H1 (cell line): Measurements from ENCODE around the gene FN3KRP. TPM values are rescaled to one million over a fixed set of nuclear protein-coding genes. Genes with fewer than 3 reads are reported as not detected.

Experiments
- BACH1 ChIP-seq: IDR thresholded peaks from 2 replicates; pipeline ENCODE4 v1.6.1; 2012; ENCODE audit warnings: low read length, improper control_type of control experiment
- CTBP2 ChIP-seq: IDR thresholded peaks from 2 replicates; pipeline ENCODE4 v1.7.0; 2011; ENCODE audit warnings: borderline replicate concordance, mild to moderate bottlenecking, moderate library complexity, mixed read lengths, low read length; ENCODE audit not compliant: insufficient read depth, insufficient read length
- EZH2 ChIP-seq: fragments of 200-600 bp; sonication (generic); IDR thresholded peaks from 2 replicates; pipeline ENCODE4 v1.7.1; 2012; ENCODE audit warnings: low read depth, mild to moderate bottlenecking, moderate library complexity, low read length, inconsistent platforms; ENCODE audit not compliant: severe bottlenecking
- PHF8 ChIP-seq: fragments of 200-600 bp; sonication (generic); conservative IDR thresholded peaks from 2 replicates; pipeline ENCODE4 v1.7.1; 2012; ENCODE audit warnings: low read depth, mild to moderate bottlenecking, inconsistent platforms, low read length, moderate library complexity
- RXRA ChIP-seq: IDR thresholded peaks from 2 replicates; pipeline ENCODE4 v1.6.1; 2011; ENCODE audit warnings: low read depth, mild to moderate bottlenecking, low read length, moderate library complexity; ENCODE audit not compliant: insufficient read depth
- SP1 ChIP-seq: IDR thresholded peaks from 2 replicates; pipeline ENCODE4 v1.6.1; 2011; ENCODE audit warnings: low read depth, low read length
- TAF1 ChIP-seq: IDR thresholded peaks from 2 replicates; pipeline ENCODE4 v1.6.1; 2011; ENCODE audit warnings: mild to moderate bottlenecking, low read depth, low read length
- TAF7 ChIP-seq: optimal IDR thresholded peaks from 2 replicates; pipeline ENCODE3; 2011; ENCODE audit warnings: low read depth, mild to moderate bottlenecking, inconsistent platforms, low read length, moderate library complexity, borderline replicate concordance
- TBP ChIP-seq: IDR thresholded peaks from 2 replicates; pipeline ENCODE4 v1.6.1; 2011; ENCODE audit warnings: low read depth, low read length, improper control_type of control experiment
- polyA plus RNA-seq, 7 experiments: library from polyadenylated mRNA; depleted of rRNA in 3 of 7; stranded (reverse) in 5 of 7; unstranded in 2 of 7; fragments of >200 nt in 5 of 7; fragments of 200-250 nt in 2 of 7; gene quantifications; 1 replicate in 5 of 7; 2 replicates in 1 of 7; 4 replicates in 1 of 7; pipeline versions ENCODE4 v1.2.1 to v1.2.3, GENCODE V29; 2011 to 2013; ENCODE audit warnings: missing spikeins in 2 of 7, mixed read lengths in 2 of 7
- total RNA-seq: library from RNA; stranded (reverse); fragmentation: NEBNext Ultra II Directional; extraction: Animal tissue kit (Norgen Biotek cat#: 25700); gene quantifications from 2 replicates; pipeline ENCODE4 v1.2.1, GENCODE V29; 2021

Gene FN3KRP
- total and polyA plus RNA-seq, 2 of the 8 experiments (the other 6 are each of a cell fraction or from before 2014, with no cell fraction given), result 18.1 to 21.4 TPM

- TF ChIP-seq SP1, result no peak
- TF ChIP-seq BACH1, result no peak
- TF ChIP-seq EZH2, result no peak
- no peak for TF ChIP-seq TAF1
- no peak for TF ChIP-seq TAF7
- TF ChIP-seq CTBP2, result no peak
- TF ChIP-seq RXRA, result no peak
- no peak for TF ChIP-seq PHF8
- TF ChIP-seq TBP, result no peak
Measured at GRCh38 chr17:82732118-82732743, 15.7 kb downstream of the FN3KRP start (continued).
